GM23338 (cell line): ENCODE results near the gene MAST4. TPM values are rescaled to one million over a fixed set of nuclear protein-coding genes. Genes with fewer than 3 reads are reported as not detected.

Experiments used
- ATAC-seq: fragments of 200-7000 bp; cut with Tn5 transposase; 3 replicates; pipeline ENCODE4 v1.9.1; 2020
- DNase-seq: peaks from one replicate; pipeline ENCODE4 v3.0.0-alpha.2; 2015; ENCODE audit warnings: low spot score
- H2AFZ ChIP-seq: fragments of 200-600 bp; sonication (generic); 2 replicates; pipeline ENCODE4 v1.8.0; 2016; ENCODE audit warnings: antibody characterized with exemption, mild to moderate bottlenecking, moderate library complexity
- H3F3A ChIP-seq: fragments of 200-600 bp; sonication (generic); replicated peaks from 2 replicates; pipeline ENCODE4 v1.8.0; 2017; ENCODE audit warnings: antibody characterized with exemption, mixed run types, low read depth
- H3K27ac ChIP-seq: fragments of 200-600 bp; sonication (generic); 2 replicates; pipeline ENCODE4 v1.6.1; 2016; ENCODE audit warnings: low read depth
- H3K27me3 ChIP-seq: fragments of 200-600 bp; sonication (generic); 2 replicates; pipeline ENCODE4 v1.8.0; 2016; ENCODE audit warnings: mild to moderate bottlenecking, mixed run types, moderate library complexity; ENCODE audit not compliant: insufficient read depth
- H3K36me3 ChIP-seq: fragments of 200-600 bp; sonication (generic); 2 replicates; pipeline ENCODE4 v1.8.0; 2016; ENCODE audit warnings: mild to moderate bottlenecking; ENCODE audit not compliant: insufficient read depth
- H3K4me1 ChIP-seq: fragments of 200-600 bp; sonication (generic); 2 replicates; pipeline ENCODE4 v1.8.0; 2016; ENCODE audit warnings: mild to moderate bottlenecking, moderate library complexity; ENCODE audit not compliant: insufficient read depth
- H3K4me2 ChIP-seq: fragments of 200-600 bp; sonication (generic); 2 replicates; pipeline ENCODE4 v1.7.1; 2017; ENCODE audit warnings: mixed run types
- H3K4me3 ChIP-seq: fragments of 200-600 bp; sonication (generic); 2 replicates; pipeline ENCODE4 v1.6.1; 2016; ENCODE audit warnings: mixed run types
- H3K79me2 ChIP-seq: fragments of 200-600 bp; sonication (generic); replicated peaks from 2 replicates; pipeline ENCODE4 v1.8.0; 2017; ENCODE audit warnings: mild to moderate bottlenecking; ENCODE audit not compliant: insufficient read depth
- H3K9me2 ChIP-seq: fragments of 200-600 bp; sonication (generic); 2 replicates; pipeline ENCODE4 v1.8.0; 2017; ENCODE audit not compliant: insufficient read depth
- H4K20me1 ChIP-seq: fragments of 200-600 bp; sonication (generic); replicated peaks from 2 replicates; pipeline ENCODE4 v1.8.0; 2017; ENCODE audit warnings: mild to moderate bottlenecking; ENCODE audit not compliant: insufficient read depth
- H3K27ac Mint-ChIP-seq: 2 replicates; pipeline ENCODE4 v1.8.0; 2020; ENCODE audit warnings: inconsistent platforms, mild to moderate bottlenecking, moderate library complexity, mixed read lengths
- H3K27me3 Mint-ChIP-seq: 3 replicates; pipeline ENCODE4 v1.8.0; 2022; ENCODE audit warnings: low read depth, mild to moderate bottlenecking, moderate library complexity, mixed read lengths, inconsistent platforms; ENCODE audit not compliant: insufficient read depth, poor library complexity
- H3K36me3 Mint-ChIP-seq: 3 replicates; pipeline ENCODE4 v1.8.0; 2021; ENCODE audit warnings: low read depth, mild to moderate bottlenecking, inconsistent platforms, moderate library complexity, mixed read lengths
- H3K4me1 Mint-ChIP-seq: 3 replicates; pipeline ENCODE4 v1.8.0; 2020; ENCODE audit warnings: mild to moderate bottlenecking, inconsistent platforms, mixed read lengths
- H3K4me3 Mint-ChIP-seq: 3 replicates; pipeline ENCODE4 v1.8.0; 2021; ENCODE audit warnings: moderate library complexity, mild to moderate bottlenecking, inconsistent platforms, mixed read lengths
- H3K9me3 Mint-ChIP-seq: 3 replicates; pipeline ENCODE4 v1.8.0; 2020; ENCODE audit warnings: moderate library complexity, mild to moderate bottlenecking, inconsistent platforms, mixed read lengths
- CREB1 ChIP-seq: fragments of 250-450 bp; sonication (Bioruptor Pico); IDR thresholded peaks from 2 replicates; pipeline ENCODE4 v1.5.0; 2020; ENCODE audit warnings: low read depth, mild to moderate bottlenecking, moderate library complexity
- CTCF ChIP-seq, 2 experiments: fragments of 200-600 bp in 1 of 2; sonication (generic) in 1 of 2; conservative IDR thresholded peaks; 2 replicates each; pipeline versions ENCODE4 v1.5.1 to v1.6.1; 2016 to 2017; ENCODE audit warnings: antibody characterized with exemption in 2 of 2, low read depth in 2 of 2, mild to moderate bottlenecking in 2 of 2, moderate library complexity in 1 of 2
- ETS1 ChIP-seq: IDR thresholded peaks from 2 replicates; pipeline ENCODE4 v1.6.1; 2016; ENCODE audit warnings: antibody characterized with exemption
- EZH2 ChIP-seq: fragments of 200-600 bp; sonication (generic); IDR thresholded peaks from one replicate; pipeline ENCODE4 v1.8.0; 2017; ENCODE audit warnings: antibody characterized with exemption, mild to moderate bottlenecking, low read depth; ENCODE audit not compliant: unreplicated experiment
- JUNB ChIP-seq: IDR thresholded peaks from one replicate; pipeline ENCODE4 v1.6.1; 2016; ENCODE audit warnings: antibody characterized with exemption; ENCODE audit not compliant: unreplicated experiment
- NANOG ChIP-seq: IDR thresholded peaks from 2 replicates; pipeline ENCODE4 v1.6.1; 2016; ENCODE audit warnings: antibody characterized with exemption, borderline replicate concordance
- POLR2AphosphoS5 ChIP-seq: IDR thresholded peaks from 2 replicates; pipeline ENCODE4 v1.6.1; 2016; ENCODE audit warnings: antibody characterized with exemption, low read depth
- REST ChIP-seq: IDR thresholded peaks from one replicate; pipeline ENCODE4 v1.6.1; 2018; ENCODE audit warnings: antibody characterized with exemption; ENCODE audit not compliant: unreplicated experiment
- STAT1 ChIP-seq: IDR thresholded peaks from one replicate; pipeline ENCODE4 v1.6.1; 2016; ENCODE audit warnings: antibody characterized with exemption; ENCODE audit not compliant: unreplicated experiment
- ZNF114 ChIP-seq: fragments of 250-450 bp; sonication (Bioruptor Pico); IDR thresholded peaks from 2 replicates; pipeline ENCODE4 v1.5.0; 2020; ENCODE audit warnings: mild to moderate bottlenecking, moderate library complexity
- ZNF462 ChIP-seq: fragments of 250-450 bp; sonication (Bioruptor Pico); IDR thresholded peaks from 2 replicates; pipeline ENCODE4 v1.5.0; 2020; ENCODE audit warnings: mild to moderate bottlenecking, moderate library complexity
- polyA plus RNA-seq: library from polyadenylated mRNA; unstranded; fragments of >200 nt; fragmentation: Nextera tagmentation; extraction: Ambion mirVana; gene quantifications from 2 replicates; pipeline ENCODE4 v1.2.1, GENCODE V29; 2016
- total RNA-seq: library from RNA; depleted of rRNA; stranded (reverse); fragments of >200 nt; shearing (Covaris generic); gene quantifications from 2 replicates; pipeline ENCODE4 v1.2.3, GENCODE V29; 2014

The MAST4 gene
- total and polyA plus RNA-seq, 2 experiments from 2014 or later: 3.6 to 8.5 TPM

GRCh38 chr5:66843065-66843464 lies 246.9 kb downstream of the MAST4 start:
- ATAC-seq (no peak; the same call in 2 of the 3 replicates), DNase-seq (no peak)
- no peaks in the 10 kb centered on the region for H3K9me2 ChIP-seq
- H3K36me3 ChIP-seq: no peaks in the 10 kb centered on the region
- H3K4me3 Mint-ChIP-seq: peak overlapping the region; percentile 25; the same call in 2 of the 3 replicates
- H3K36me3 Mint-ChIP-seq: no peaks in the 10 kb centered on the region
- H3K4me1 Mint-ChIP-seq: peaks cover 35% of the 10 kb centered on the region
- no peaks in the 10 kb centered on the region for H3K9me3 Mint-ChIP-seq
- TF ChIP-seq CREB1 (CRISPR knock-in tag) (no peak), ZNF462 (CRISPR knock-in tag) (no peak), POLR2AphosphoS5 (no peak), EZH2 (no peak), ETS1 (no peak), ZNF114 (no peak), JUNB (no peak), STAT1 (no peak), NANOG (no peak), REST (no peak), CTCF (conservative IDR thresholded peaks at IDR 0.05; ENCODE audit: low read depth in 2 of 2) (no peak)
- H3K27ac ChIP-seq: no peak overlapping the region
- H3K79me2 ChIP-seq: no peaks in the 10 kb centered on the region
- no peaks in the 10 kb centered on the region for H4K20me1 ChIP-seq
- peak overlapping the region; percentile 9 for H3K27ac Mint-ChIP-seq
- H3K27me3 Mint-ChIP-seq: no peaks in the 10 kb centered on the region
- no peaks in the 10 kb centered on the region for H3K27me3 ChIP-seq
- no peaks in the 10 kb centered on the region for H3F3A ChIP-seq
- no peak overlapping the region for H2AFZ ChIP-seq
- no peak overlapping the region for H3K4me3 ChIP-seq
- H3K4me1 ChIP-seq: peaks cover 35% of the 10 kb centered on the region
- H3K4me2 ChIP-seq: peak overlapping the region; percentile 31
